Esophagus (tissue), 2 donors: Measurements from ENCODE around the gene HES3. TPM values are rescaled to one million over a fixed set of nuclear protein-coding genes. Genes with fewer than 3 reads are reported as not detected.
A peak's percentile ranks its signal among the peaks of the same experiment; 100 is the strongest.

ENCODE experiments used
- H3K27ac ChIP-seq, 2 donors: one replicate each; pipeline ENCODE4 v1.5.1; 2013; ENCODE audit warnings: low read depth in 2 of 2, mild to moderate bottlenecking in 2 of 2, inconsistent platforms in 1 of 2, low read length in 1 of 2, moderate library complexity in 1 of 2
- H3K27me3 ChIP-seq, 2 donors: one replicate each; pipeline ENCODE4 v1.6.1; 2013; ENCODE audit warnings: low read length in 2 of 2, control low read depth in 1 of 2, mild to moderate bottlenecking in 1 of 2; ENCODE audit not compliant: insufficient read depth in 2 of 2, control insufficient read depth in 1 of 2
- H3K36me3 ChIP-seq, 2 donors: one replicate each; pipeline ENCODE4 v1.6.1; 2013; ENCODE audit warnings: low read length in 1 of 2; ENCODE audit not compliant: control insufficient read depth in 2 of 2, insufficient read depth in 2 of 2
- H3K4me1 ChIP-seq, 2 donors: one replicate each; pipeline ENCODE4 v1.6.1; 2013; ENCODE audit warnings: low read length in 1 of 2; ENCODE audit not compliant: control insufficient read depth in 2 of 2, insufficient read depth in 2 of 2
- H3K4me3 ChIP-seq, 2 donors: one replicate each; pipeline ENCODE4 v1.5.1; 2013; ENCODE audit warnings: low read length in 2 of 2, mild to moderate bottlenecking in 2 of 2, low read depth in 1 of 2, moderate library complexity in 1 of 2
- H3K9me3 ChIP-seq, 2 donors: one replicate each; pipeline ENCODE4 v1.6.1; 2013; ENCODE audit warnings: mild to moderate bottlenecking in 2 of 2, low read depth in 1 of 2, low read length in 1 of 2, moderate library complexity in 1 of 2; ENCODE audit not compliant: control insufficient read depth in 2 of 2, insufficient read depth in 1 of 2
- WGBS, 2 donors: extraction: QIAGEN DNeasy Blood & Tissue Kit; methylation state at CpG; one replicate each; pipeline ENCODE4 v1.1.7; 2013; 5-methylcytosine and 5-hydroxymethylcytosine counted together
- polyA plus RNA-seq, 2 donors: library from polyadenylated mRNA; stranded (reverse); fragments of 200-250 nt; gene quantifications; one replicate each; pipeline ENCODE4 v1.2.3, GENCODE V29; 2013
- donor health status: healthy with polysubstance abuse.
- donor health status: Bipolar disorder and iron deficiency.

HES3 gene
- polyA plus RNA-seq: not detected

GRCh38 chr1:6243993-6244392, at the start of gene HES3:
Gene HES3, plus strand, starts transcription at chr1:6244179. Its CDS starts 187 bp downstream, at chr1:6244366.
- Histone ChIP-seq H3K4me1 (peaks cover 6 to 12% of the 10 kb centered on the region in 2 donors), H3K4me3 (no peak within 1 kb of the TSS), H3K27me3 (peaks cover 7 to 35% of the 10 kb centered on the region in 2 donors), H3K27ac (no peak within 1 kb of the TSS), H3K9me3 (no peaks in the 10 kb centered on the region), H3K36me3 (no peaks in the 10 kb centered on the region)
- WGBS, 2 donors: 5 to 8% methylated on average over 15 to 16 of the region's 16 CpGs

- no peaks in the 10 kb centered on the region for H3K9me3 ChIP-seq
- H3K4me1 ChIP-seq: peaks cover 2 to 5% of the 10 kb centered on the region in 2 donors
- peak overlapping the region; percentile 17 to 100 for H3K4me3 ChIP-seq
- no peak overlapping the region for H3K27ac ChIP-seq
- no peaks in the 10 kb centered on the region for H3K27me3 ChIP-seq
- WGBS, 2 donors: 50% methylated on average over 6 of the region's 6 CpGs
- H3K36me3 ChIP-seq: peaks cover 0 to 10% of the 10 kb centered on the region in 2 donors
These were observed 46.1 kb upstream of the HES3 start for GRCh38 chr1:6197746-6198427.

GRCh38 chr1:6198646-6199297, 45.2 kb upstream of the HES3 start:
- WGBS, 2 donors: 0 to 2% methylated on average over 31 of the region's 31 CpGs
- H3K27ac ChIP-seq: peak overlapping the region; percentile 71 to 89
- no peaks in the 10 kb centered on the region for H3K9me3 ChIP-seq
- H3K4me1 ChIP-seq: peaks cover 2 to 5% of the 10 kb centered on the region in 2 donors
- H3K27me3 ChIP-seq: no peaks in the 10 kb centered on the region
- H3K4me3 ChIP-seq: peak overlapping the region; percentile 96 to 100
- H3K36me3 ChIP-seq: peaks cover 0 to 6% of the 10 kb centered on the region in 2 donors

- no peaks in the 10 kb centered on the region for H3K27me3 ChIP-seq
- H3K27ac ChIP-seq: peak within 1 kb of the TSS; percentile 71 to 89
- WGBS, 2 donors: 1 to 2% methylated on average over 53 of the region's 53 CpGs
These were observed 44.4 kb upstream of the HES3 start, which contains the start of gene RPL22 for GRCh38 chr1:6199298-6200187. Gene RPL22, minus strand, starts transcription at chr1:6199595. Its CDS starts 22 bp downstream, at chr1:6199573.

GRCh38 chr1:6200188-6200809, 43.7 kb upstream of the HES3 start:
- Histone ChIP-seq H3K27me3 (no peaks in the 10 kb centered on the region), H3K27ac (peak overlapping the region; percentile 54 to 66), H3K4me3 (peak overlapping the region; percentile 20 to 100), H3K4me1 (peaks cover 5 to 7% of the 10 kb centered on the region in 2 donors), H3K9me3 (no peaks in the 10 kb centered on the region), H3K36me3 (no peaks in the 10 kb centered on the region)
- 69 to 79% methylated on average over 10 of the region's 10 CpGs for whole genome bisulfite sequencing, 2 donors

More at GRCh38 chr1:6199298-6200187, 44.4 kb upstream of the HES3 start, which contains the start of gene RPL22:
- H3K36me3 ChIP-seq: peaks cover 0 to 1% of the 10 kb centered on the region in 2 donors
- no peaks in the 10 kb centered on the region for H3K9me3 ChIP-seq
- peak within 1 kb of the TSS; percentile 96 to 100 for H3K4me3 ChIP-seq
- H3K4me1 ChIP-seq: peaks cover 2 to 5% of the 10 kb centered on the region in 2 donors

- Histone ChIP-seq H3K4me3 (no peak overlapping the region), H3K36me3 (no peaks in the 10 kb centered on the region), H3K4me1 (peaks cover 5 to 14% of the 10 kb centered on the region in 2 donors), H3K27ac (no peak overlapping the region), H3K27me3 (no peaks in the 10 kb centered on the region), H3K9me3 (no peaks in the 10 kb centered on the region)
- WGBS, 2 donors: 89 to 90% methylated on average over 7 of the region's 7 CpGs
These were observed 41.7 kb upstream of the HES3 start for GRCh38 chr1:6202256-6202655.

- Histone ChIP-seq H3K27me3 (no peaks in the 10 kb centered on the region), H3K36me3 (peaks cover 0 to 14% of the 10 kb centered on the region in 2 donors), H3K9me3 (no peaks in the 10 kb centered on the region), H3K27ac (peak within 1 kb of the TSS; percentile 80 to 94), H3K4me1 (peaks cover 0 to 21% of the 10 kb centered on the region in 2 donors), H3K4me3 (peak within 1 kb of the TSS; percentile 56 to 87)
- WGBS, 2 donors: 0 to 1% methylated on average over 52 to 66 of the region's 66 CpGs
These were observed 38.0 kb upstream of the HES3 start, which contains the start of gene RNF207 for GRCh38 chr1:6205849-6206519. Gene RNF207, plus strand, starts transcription at chr1:6206119. Its CDS starts 417 bp downstream, at chr1:6206536.

GRCh38 chr1:6206520-6206855, 37.5 kb upstream of the HES3 start:
- 10 to 36% methylated on average over 22 to 25 of the region's 25 CpGs for WGBS, 2 donors
- peak overlapping the region; percentile 80 to 94 for H3K27ac ChIP-seq

More at GRCh38 chr1:6206520-6206855, 37.5 kb upstream of the HES3 start:
- Histone ChIP-seq H3K4me3 (peak overlapping the region; percentile 56 to 87), H3K4me1 (peaks cover 0 to 21% of the 10 kb centered on the region in 2 donors), H3K9me3 (no peaks in the 10 kb centered on the region), H3K27me3 (no peaks in the 10 kb centered on the region), H3K36me3 (peaks cover 0 to 17% of the 10 kb centered on the region in 2 donors)
